Limb (tissue), 2 donors: ENCODE measurements around the gene CRTAC1.
A peak's percentile ranks its signal among the peaks of the same experiment; 100 is the strongest.

Source experiments
- DNase-seq, 2 donors: peaks; one replicate each; pipeline ENCODE4 v3.0.0-alpha.2; 2016; ENCODE audit errors: extremely low spot score in 2 of 2

Gene CRTAC1

DNA sequence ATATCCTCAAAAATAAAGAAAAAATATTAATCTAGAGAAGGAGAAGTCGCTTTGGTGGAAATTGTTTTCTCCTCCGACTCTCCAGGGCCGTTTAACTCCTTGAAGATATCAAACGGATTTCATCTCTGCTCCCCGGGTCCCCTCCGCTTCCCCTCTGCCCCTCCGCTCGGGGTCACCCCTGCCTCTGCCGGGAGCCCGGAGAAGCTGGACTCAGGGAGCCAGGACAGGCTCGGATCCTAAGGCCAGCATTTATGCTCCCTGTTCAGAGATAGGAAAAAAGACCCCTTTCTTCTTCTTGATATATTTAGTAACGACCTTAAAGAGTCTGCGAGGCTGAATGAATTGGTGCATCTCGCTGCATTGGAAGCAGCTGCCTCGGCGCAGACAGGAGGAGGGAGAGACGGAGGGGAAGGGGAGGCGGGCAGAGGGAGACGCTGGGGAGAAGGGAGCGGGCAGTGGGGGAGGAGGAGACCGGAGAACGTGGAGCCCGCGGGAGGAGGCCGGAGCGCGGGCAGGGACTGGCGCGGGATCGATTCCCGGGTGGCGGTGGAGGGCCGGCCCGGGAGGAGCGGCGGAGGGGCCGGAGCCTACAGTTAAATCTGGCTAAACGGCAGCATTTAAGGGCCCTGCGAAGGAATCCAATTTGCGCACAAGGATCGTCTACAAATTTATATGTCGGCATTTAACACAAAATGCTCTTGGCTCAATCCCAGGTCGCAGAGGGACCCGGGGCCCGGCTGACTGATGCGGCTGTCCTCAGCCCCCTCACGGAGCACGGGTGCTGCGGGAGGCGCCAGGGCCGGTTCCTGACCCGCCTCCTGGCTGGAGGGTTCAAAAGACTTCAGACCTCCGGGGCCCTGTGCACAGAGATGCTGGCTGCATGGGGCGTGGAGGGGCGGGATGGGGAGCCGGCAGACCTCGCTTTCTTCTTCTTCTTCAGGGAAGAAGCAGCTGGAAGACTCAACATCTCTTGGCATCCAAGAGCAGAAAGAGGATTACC is 55.6 kb downstream of the CRTAC1 start:
- DNase-seq: peak; percentile 5 to 67

DNA sequence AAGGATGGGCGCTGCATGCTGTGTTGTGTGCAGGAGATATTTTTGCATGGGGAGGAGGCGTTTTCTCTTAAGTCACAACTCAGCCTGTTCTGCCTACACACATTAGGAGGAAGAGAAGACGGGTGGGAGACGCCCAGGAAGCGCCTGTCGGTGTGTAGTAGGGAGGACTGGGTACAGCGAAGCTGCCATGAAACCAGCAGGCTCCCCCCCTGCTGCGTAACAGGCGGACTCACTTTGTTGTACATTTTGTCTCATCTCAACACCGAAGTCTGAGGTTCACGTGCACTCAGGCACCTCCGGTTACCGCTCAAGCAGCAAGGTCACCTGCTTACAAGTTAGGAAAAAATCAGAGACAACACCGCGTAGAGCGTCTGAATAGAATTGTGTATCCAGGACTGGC is 56.3 kb downstream of the CRTAC1 start:
- no peak for DNase-seq

GRCh38 chr10:97969538-97970079 is 60.8 kb downstream of the CRTAC1 start:
- no peak for DNase-seq

- DNase-seq: no peak
These were observed 65.7 kb downstream of the CRTAC1 start for GRCh38 chr10:97964748-97965147.

GRCh38 chr10:97961945-97962344 is 68.5 kb downstream of the CRTAC1 start:
- DNase-seq: no peak

GRCh38 chr10:97960269-97961056 is 70.0 kb downstream of the CRTAC1 start:
- DNase-seq: no peak

DNA sequence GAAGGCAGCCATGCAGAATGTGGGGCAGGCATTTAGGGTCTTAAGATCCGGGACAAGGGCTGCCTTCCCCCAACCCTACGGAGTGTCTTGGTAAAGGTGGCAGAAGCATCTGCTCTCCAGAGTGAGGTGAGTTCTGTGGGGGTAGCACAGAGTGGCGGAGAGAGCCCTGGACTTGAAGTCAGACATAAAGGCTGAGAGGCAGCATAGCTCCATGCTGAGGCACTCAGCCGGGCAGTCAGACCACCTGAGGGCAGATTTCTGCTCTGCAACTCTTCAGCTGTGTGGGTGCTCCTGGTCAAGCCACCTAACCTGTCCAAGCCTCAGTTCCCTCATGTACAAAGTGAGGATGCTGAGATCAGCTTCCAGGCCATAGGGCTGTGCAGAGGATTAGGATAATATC is 81.0 kb downstream of the CRTAC1 start:
- no peak for DNase-seq

GRCh38 chr10:97948822-97949221 is 81.6 kb downstream of the CRTAC1 start:
- no peak for DNase-seq

GRCh38 chr10:97944772-97945171 is 85.6 kb downstream of the CRTAC1 start:
- no peak for DNase-seq

GRCh38 chr10:97943294-97943693 is 87.1 kb downstream of the CRTAC1 start:
- no peak for DNase-seq

DNA sequence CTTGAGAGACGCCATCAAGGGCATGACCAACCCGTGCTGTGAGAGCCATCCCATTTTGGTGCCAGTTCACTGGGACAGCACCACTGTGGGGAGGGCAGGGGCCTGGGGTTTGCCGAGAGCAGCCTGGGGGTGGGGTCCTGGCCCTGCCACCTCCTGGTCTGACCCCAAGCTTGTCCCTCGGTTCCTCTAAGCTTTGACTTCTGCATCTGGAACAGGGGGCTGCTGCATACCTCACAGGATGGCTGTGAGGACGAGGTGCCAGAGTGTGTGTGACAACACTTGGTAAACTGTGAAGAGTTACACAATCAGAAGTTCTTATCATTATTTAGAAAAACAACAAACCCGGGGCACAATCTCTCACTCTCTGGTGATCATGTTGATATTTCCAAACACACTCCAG is 89.9 kb downstream of the CRTAC1 start:
- no peak for DNase-seq

- no peak for DNase-seq
These were observed 90.9 kb downstream of the CRTAC1 start for GRCh38 chr10:97939446-97939990.

DNA sequence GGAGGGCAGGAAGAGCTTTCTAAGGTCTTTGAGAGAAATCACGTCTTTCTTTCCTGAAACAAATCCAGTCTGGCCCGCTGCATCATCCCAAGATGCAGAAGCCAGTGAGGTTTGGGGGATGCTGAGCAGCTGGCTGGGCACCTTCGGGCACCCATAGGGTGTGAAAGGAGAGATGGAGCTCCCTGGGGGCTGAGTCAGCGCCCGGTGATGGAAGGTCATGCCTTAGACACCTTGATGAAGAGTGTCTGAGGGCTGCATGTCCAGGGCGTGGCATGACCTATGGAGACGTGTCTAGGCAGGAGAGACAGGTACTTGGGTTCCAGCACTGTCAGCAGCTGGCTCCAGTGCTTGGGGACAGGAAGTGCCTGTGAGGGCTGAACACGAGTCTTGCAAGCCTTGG is 92.5 kb downstream of the CRTAC1 start:
- DNase-seq: no peak

DNA sequence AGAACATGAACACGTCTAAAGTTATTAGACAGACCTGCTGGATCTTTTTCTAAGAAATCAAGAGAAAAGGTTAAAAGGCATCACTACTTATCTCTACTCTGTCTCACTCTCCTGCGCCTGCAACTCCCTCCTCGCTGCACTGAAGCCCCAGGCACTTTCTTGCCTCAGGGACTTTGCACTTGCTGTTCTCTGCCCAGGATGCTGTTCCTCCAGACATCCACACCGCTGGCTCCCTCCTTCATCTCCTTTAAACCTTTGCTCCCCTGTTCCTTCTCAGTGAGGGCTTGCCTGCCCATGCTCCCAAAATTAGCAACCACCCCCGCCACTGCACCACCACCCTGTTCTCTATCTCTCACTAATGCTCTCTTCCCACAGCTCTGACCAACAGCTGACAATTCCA is 93.4 kb downstream of the CRTAC1 start:
- no peak for DNase-seq

DNA sequence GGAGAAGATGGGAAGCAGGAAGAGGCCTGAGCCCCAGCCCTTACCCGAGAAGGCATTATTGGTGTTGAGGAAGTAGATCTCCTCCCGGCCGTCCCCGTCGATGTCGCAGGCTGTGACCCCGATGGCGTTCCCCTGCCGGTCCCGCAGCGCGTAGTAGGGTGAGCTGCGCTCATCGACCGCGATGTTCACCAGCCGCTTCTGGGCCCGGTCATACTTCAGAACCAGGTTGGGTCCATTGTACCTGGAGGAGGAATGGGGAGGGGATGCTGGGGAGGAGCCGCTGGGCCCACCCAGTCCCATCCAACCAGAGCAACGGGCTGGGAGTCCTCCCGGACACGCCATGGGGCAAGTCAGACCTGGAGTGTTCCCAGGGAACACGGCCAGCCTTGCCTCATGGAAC is 94.3 kb downstream of the CRTAC1 start:
- DNase-seq: no peak

DNA sequence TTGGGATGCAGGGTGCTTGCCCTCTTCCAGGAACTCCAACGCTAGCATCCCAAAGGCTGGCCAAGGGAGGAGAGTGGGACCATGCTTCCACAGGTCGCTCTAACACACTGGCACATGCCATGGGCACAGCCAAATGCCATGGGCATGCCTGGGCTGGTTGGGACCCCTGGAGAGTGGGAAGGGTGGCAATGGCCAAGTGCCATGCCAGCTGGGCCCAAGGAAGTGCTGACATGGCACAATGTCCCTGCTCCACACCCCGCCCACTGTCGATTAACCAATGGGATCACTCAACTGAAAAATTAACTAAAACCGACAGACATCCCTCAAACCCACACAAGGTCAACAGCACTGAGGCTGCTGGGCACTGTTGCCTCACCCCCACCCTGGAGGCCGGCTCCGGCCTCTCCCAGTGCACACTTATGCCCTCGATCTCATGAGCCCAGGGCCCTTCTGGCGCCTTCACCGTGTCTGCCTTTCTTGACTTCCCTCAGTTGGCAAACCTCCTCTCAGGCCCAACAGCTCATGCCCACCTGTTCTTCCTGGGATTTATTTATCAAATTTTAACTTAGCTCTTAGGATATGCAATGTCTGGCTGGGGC is 97.4 kb downstream of the CRTAC1 start:
- DNase-seq: no peak

DNA sequence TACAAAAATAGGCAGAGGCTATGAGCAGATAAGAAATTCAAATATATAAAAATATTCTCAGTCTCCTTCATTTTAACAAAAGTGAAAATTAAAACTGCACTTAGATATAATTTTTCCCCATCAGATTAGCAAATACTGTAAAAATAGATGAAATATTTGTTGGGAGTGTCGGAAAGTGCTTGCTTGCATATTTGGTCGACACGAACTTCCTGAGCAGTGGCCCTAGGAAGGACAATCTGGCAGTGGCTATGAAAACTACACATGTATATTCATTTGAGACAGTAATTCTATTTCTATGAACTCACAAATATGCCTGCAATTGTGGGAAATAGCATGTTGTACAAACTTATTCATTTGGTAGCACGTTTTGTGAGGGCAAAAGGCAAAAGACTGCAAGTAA is 99.4 kb downstream of the CRTAC1 start:
- no peak for DNase-seq

DNA sequence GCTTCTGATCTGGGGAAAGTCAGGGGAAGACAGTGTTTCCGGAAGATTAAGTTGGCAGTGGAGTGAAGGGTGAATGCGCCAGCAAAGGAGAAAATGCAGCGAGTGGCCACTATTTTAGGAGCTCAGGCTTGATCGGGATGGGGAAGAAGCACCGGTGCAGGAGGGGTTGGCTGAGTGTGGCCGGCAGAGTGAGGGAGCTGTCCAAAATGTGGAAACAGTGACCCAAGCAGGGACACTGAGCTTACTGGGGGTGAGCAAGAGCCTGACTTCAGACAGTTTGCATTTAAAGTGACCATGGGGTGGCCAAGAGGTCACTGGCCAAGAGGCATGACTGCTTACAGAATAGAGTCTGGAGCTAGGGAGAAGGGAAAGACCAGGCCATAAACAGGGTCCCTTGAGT is 101.5 kb downstream of the CRTAC1 start:
- DNase-seq: no peak

GRCh38 chr10:97927622-97928021 is 102.8 kb downstream of the CRTAC1 start:
- no peak for DNase-seq

GRCh38 chr10:97926055-97926454 is 104.4 kb downstream of the CRTAC1 start:
- no peak for DNase-seq

GRCh38 chr10:97925308-97925938 is 105.0 kb downstream of the CRTAC1 start:
- DNase-seq: no peak
